Fibroblast of skin of right biceps (primary cell): Measurements from ENCODE around the gene IFT80.
"Not testable (repeated sequence)": the region's sequence is repeated elsewhere in the genome, so short reads cannot be mapped to it uniquely, and the experiment has no call there.

Source experiments
- DNase-seq: peaks from one replicate; pipeline ENCODE4 v3.0.0-alpha.2; 2013

IFT80 gene

DNA sequence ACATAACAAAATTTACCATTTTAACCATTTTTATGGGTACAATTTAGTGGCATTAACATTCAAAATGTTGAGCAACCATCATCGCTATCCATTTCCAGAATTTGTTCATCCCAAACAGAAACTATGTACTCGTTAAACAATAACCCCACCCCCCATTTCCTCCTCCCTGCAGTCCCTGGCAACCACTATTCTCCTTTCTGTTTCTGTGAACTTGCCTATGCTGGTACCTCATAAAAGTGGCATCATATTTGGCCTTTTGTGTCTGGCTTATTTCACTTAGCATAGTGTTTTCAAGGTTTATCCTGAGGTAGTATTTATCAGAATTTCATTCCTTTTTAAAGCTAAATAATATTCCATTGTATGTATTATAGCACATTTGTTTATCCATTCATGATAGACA lies 141.4 kb downstream of the IFT80 start:
- no peak for DNase-seq

DNA sequence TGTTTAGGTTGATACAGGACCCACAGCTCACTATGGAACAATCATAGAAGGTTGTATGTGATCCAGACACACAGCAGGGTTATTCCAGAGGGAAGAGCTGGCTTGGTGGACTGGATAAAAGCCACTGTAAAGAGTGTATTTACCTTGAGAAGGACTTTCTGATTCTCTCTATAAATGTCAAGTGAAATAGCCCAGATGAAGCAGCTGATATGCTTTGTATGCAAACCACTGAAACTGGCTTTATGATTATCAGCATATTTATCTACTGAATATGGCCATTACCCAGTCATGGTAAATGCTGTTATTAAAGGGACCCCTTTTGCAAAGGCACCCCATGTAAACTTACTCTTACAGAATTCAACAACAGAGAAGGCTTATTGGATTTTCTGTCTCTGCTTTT lies 145.7 kb downstream of the IFT80 start:
- DNase-seq: no peak

DNA sequence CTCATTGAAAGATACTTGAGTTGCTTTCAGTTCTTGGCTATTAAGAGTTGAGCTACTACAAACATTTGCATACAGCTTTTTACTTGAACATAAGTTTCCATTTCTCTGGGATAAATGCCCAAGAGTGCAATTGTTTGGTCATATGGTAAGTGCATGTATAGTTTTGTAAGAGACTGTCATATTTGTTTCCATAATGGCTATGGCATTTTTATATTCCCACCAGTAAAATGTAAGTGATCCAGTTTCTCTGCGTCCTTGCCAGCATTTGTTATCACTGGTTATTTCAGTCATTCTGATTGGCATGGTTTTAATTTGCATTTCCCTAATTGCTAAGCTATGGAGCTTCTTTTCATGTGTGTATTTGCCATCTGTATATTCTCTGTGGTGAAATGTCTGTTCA lies 151.3 kb downstream of the IFT80 start:
- DNase-seq: no peak

DNA sequence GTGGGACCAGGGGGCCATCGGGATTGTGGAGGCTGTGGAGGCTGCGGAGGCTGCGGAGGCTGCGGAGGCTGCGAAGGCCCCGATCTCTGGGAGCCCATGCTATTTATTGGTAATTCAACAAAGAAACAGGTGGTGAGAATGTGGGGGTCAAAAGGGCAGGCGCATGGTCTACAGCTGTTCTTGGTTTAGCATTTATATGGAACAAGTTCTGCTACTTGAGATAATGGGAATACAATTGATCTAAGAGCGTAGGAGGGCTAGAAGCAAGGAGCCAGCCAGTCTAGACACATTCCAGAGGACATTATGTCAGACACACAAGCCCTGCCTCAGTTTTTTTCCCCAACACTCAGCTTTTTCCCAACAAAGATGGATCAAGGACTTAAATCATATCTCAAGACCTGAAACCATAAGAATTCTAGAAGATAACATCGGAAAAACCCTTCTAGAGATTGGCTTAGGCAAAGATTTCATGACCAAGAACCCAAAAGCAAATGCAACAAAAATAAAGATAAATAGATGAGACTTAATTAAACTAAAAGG lies 153.7 kb downstream of the IFT80 start:
- peak; percentile 38 for DNase-seq

DNA sequence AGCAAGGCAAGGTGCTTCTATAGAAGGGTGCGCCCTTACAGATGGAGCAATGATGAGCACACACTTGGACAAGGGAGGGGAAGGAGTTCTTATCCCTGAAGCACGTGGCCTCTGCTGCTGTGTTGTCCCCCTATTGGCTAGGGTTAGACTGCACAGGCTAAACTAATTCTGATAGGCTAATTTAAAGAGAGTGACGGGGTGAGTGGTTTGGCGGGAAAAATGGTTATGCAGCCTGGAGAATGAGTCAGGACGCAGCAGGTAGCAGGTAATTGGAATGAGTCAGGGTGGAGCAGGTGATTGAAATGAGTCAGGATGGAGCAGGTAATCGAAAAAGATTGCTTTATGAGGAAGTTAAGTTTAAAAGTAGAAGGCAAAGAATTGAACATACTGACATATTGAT lies 158.3 kb downstream of the IFT80 start:
- DNase-seq: not testable (repeated sequence)

DNA sequence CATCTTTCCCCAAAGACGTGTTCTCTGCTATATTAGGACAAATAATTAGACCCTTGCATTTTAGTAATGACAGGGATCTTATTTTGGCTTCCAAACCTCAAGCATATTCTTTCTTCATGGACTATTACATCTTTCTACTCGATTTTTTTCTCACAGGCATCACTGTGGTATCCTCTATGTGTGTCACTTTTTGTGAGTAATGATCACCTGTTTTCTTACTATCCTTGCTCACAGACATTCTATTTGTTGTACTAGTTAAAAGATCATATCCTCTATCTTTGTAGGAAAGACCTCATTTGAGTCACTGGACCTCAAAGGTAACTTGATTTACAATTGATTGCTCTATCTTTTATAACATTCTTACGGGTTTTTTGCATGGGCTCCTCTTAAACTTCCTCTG lies 167.0 kb downstream of the IFT80 start:
- no peak for DNase-seq

DNA sequence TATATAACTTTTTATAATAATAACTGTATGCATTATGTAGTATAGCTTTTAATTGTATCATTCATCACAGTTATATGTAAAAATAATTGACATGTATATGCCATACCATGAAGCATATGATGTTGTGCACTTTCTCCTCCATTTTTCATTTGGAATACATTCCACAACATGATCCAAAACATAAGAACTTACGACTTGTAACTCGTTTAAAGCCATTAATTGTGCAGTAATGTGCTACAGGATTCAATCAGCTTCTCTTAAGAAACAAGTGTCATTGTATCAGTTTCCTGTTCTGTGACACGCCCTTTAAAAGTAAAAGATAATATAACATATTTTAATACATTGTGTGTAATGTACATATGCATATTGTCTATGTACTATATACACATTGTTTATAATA lies 171.6 kb downstream of the IFT80 start:
- no peak for DNase-seq

DNA sequence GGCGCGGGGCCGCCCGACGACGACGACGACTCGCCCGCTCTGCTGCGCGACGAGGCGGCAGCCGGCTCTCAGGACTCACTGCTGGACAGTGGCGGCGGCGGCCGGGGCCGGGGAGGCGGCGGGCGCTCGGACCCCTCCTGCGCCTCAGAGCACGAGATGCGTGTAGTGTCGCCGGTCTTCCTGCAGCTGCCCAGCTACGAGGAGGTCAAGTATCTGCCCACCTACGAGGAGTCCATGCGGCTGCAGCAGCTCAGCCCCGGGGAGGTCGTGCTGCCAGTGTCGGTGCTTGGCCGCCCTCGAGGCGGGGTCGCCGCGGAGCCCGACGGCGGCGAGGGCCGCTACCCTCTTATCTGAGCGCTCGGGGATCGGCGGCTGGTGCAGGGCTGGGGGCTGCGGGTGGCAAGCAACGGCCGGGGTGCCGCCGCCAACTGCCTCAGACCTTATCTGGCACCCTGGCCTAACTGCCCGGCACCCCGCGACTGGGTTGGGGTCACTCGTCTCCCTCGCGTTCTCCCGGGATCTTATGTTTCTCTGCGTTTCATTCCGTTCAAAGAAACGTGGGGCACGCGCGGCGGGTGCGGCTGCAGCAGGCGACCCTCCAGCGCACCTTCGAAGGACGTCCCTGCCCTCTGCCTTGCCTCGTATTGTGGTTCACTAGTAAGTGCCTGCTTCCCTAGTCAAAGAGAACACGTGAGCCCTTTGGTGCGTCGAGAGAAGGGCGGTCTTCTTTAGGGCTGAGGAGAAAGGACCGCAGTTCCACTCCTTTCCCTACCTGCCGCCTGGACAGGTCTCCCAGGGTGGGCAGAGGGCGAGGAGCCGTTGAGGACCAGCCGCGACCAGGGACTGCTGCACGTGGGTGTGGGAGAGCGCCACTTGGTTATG lies 172.8 kb downstream of the IFT80 start:
- DNase-seq: no peak

DNA sequence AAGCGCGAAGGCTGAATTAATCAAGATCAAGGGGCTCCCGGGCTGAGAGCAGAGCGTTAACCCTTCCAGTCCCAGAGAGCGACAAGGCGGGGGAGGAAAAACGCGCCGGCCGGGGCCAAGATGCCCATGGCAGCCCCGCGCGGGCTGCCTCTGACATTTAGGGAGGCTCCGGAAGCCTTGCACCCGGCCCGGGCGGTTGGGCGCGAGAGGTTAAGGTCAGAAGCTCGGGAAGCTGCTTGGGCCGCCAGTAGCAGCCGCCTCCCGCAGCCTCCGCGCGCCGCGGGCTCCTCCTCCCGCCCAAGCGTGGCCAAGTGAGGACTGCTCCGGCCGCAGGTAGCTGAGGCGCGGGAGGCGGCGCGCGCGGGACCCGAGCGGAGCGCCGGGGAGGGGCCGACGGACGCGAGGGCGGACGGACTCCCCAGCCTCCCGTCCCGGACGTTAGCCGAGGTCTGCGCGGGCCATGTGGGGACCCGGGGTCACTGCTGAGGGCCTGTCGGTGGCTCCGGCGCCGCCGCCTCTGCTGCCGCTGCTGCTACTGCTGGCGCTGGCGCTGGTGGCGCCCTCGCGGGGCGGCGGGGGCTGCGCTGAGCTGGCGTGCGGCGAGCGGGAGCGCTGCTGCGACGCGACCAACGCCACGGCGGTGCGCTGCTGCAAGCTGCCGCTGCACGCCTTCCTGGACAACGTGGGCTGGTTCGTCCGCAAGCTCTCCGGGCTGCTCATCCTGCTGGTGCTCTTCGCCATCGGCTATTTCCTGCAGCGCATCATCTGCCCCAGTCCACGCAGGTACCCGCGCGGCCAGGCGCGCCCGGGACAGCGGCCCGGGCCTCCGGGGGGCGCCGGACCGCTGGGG lies 173.6 kb downstream of the IFT80 start, which contains the start of gene C3orf80:
Gene C3orf80 (plus strand): TSS at position 247 of the 850 bp plus-strand sequence. CDS start 214 bp downstream, at position 461.
- DNase-seq: peak; percentile 44

DNA sequence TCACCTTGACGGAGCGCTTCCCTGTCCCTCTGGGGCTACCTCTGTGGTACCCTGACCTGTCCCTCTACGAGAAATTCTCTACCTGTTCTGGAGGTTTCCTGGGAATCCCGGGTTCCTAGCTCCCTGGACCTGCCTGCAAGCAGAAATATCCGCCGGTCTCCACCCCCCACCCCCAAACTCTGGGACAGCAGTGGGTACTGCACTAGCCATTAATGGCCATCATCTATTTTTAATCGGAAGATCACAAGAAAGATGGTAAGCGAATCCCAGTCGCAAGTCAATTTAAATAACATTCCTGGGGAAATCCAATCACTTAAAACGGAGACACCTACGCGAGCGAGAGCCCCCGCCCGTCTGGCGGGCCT lies 174.2 kb downstream of the IFT80 start:
- DNase-seq: no peak

DNA sequence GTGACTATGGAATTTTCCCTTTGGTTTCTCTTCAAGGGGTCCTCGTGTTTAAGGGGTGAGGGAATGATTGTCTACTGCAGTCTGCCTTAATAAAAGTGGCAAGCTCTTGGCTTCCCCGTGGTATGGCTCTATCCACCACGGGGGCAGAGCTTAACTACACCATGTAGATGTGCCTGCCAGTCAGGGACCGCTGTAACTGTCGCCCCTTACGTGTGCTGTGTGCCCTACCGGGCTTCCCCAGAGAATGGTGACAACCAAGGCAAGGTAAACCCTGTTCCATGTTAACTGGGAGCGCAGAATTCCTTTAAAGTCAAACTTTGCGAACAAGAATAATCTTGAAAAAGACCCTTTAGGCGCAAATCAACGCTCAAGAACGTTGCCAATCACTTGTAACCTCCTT lies 174.8 kb downstream of the IFT80 start:
- no peak for DNase-seq

DNA sequence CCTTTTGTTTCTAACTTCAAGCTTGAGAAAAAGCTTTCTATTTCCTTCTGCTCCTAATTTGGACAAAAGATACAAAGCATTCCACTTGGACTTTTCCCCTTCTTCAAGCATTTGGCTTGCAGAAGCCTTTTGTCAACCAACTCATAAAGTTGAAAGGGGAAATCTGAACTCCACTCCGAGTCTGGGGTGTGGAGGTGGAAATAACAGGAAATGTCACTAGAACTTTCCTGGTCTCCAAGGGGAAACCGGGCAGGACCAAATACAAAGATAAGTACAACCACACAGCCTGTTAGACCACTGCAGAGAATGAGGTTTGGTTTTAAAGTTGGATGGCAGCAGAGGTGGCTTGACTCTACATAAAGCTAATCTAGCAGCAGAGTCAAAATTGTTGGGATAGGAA lies 178.0 kb downstream of the IFT80 start:
- no peak for DNase-seq

DNA sequence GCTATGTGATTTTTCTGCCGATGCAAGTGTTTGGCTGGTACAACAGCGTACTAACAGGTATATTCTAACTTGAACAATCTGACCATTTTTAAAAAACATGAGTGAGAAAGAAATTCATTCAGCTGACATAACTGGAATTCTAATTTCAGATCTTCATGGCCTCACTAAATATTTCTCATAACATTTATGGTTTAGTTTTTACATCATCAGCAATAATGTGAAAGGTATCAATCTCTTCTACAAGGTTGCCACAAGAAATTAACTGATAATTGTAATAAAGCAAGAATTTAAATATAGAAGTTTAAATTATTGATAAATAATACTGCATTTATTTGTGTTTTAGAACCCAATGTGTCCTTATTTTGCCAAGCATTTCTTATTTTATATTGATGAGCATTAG lies 179.0 kb downstream of the IFT80 start:
- DNase-seq: no peak

DNA sequence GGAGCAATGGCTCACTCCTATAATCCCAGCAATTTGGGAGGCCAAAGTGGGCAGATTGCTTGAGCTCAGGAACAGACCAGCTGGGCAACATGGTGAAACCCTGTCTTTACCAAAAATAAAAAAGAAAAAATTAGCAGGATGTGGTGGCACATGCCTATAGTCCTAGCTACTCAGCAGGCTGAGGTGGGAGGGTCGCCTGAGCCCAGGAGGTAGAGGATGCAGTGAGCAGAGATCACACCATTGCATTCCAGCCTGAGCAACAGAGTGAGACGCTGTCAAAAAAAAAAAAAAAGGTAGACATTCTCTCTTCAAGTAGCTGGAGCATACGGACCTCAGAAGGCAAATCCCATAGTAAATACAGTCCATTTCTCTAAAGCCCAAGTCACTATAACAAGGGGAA lies 180.9 kb downstream of the IFT80 start:
- no peak for DNase-seq

DNA sequence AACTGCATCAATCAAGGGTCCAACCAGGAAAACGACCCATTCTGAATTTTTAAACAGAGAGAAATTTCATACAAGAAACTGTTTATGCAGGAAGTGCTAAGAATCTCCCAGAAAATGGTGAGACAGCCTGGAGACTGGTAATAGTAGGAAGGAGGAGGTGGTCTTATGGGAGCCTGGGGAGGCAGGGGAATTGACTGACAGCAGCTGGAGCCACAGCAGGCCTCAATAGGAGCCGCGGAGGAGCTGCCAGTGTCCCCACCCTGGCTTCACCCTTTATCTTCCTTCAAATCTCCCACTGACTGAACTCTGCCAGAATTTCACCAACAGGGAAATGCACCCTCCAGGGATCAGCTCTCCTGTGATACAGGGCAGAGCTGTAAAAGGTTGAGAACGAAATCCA lies 181.3 kb downstream of the IFT80 start:
- DNase-seq: no peak

DNA sequence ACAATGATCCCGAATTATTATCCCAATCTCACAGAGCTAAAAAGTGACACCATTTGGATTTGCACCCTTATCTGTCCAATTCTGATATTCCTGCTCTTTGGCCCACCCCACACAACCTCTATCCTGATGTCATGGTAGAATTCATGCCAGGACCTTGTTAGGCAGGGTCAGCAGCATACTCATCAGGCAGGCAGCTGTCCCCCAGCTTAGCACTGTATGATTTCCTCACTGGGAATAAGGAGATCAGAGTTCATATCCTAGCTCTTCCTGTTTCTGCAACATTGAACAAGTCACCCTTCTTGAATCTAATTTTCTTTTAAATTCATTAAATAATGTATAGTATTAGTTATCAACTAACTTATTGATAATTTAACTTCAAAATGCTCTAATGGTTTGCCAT lies 185.8 kb downstream of the IFT80 start:
- DNase-seq: no peak

DNA sequence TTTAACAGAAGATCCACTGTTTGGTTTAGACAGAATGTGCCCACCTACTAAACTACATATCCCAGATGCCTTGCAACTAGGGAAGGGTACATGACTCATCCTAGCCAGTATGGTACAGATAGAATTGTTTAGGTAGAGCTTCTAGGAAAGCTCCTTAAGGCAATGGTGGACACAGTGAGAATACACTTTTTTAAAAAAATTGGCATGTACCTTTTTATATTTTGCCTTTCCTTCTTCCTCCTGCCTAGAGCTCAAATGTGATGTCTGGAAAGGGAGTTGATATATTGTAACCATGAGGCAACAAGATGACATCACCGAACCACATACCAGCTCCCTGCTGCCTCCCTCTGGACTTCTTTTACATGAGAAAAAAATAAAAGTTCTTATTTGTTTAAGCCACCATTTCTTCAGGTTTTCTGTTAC lies 188.2 kb downstream of the IFT80 start:
- DNase-seq: peak; percentile 60

DNA sequence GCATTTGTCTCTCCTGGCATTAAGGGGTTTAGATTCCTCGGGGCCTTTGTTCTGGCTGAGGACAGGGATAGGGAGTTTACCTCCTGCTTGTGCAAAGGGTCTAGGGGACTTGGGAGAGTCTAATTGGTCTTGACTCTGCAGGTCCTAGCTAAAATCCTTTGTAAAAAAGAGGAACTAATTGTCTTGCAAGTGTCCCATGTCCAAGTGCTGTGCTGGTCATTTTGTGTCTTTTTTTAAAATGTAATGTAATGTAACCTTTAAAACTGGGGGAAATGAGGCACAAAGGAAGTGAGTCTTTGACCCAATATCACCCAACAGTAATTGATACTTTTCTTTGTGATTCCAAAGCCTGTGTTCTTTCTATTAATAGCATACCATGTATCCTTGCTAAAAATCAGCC lies 188.7 kb downstream of the IFT80 start:
- DNase-seq: no peak
